Nucleus accumbens (tissue), 56 donors: ENCODE results near the gene PTPRN2.

ENCODE experiments used
- DNase-seq, 56 donors: peaks; one replicate each; lab custom pipeline; 2025; lab: John Stamatoyannopoulos, UW

The PTPRN2 gene

DNA sequence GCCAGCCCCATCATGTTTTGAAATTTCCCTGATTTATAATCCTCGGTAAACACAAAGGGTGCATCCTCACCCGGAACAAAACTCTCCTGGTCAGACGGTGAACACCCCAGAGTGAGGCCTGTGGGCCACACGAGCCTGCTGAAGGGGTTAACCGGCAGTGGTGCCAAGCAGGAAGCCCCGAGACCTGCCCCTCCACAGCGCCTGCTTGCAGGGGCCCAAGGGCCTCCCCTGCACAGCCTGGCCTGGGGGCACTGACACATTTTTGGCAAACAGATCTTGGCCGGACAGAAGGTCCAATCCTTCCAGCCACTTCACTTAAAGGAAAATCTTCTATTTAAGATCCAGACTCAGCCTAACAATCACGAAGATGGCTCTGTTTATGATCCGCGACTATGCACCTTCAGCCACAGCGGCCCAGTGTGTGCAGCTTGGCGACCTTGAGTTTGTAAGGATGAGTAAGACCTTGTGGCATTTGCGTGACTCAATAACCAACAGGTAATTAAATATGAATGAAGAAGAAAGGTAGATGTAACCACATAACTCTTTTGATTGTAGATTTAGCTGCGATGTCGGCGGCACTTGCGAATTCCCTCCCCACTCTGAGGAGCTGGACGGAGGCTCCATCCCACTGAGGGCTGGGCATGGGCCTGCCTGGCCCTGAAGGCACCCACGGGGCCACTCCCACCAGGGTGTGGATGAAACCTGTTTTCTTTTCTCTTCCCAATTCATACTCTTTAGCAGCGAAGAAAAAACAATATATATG is 922.6 kb downstream of the PTPRN2 start:
- DNase-seq = no peak

DNA sequence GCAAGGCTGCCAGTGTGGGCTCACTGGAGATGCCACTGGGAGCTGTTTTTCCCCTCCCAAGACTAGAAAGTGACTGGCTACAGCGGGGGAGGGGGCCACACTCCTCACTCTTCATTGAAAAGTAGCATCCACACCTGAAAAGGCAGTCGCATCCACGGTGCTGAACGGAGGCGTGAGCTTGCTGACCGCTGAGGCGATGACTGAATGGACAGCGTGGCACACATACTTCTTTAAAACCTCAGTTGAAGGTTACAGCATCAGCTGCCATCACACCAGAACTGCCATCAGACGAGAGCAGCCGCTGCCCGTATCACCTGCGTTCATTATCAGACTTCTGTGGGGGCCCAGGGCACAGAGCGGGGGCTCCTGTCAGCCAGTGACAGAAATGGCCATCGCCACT is 923.6 kb downstream of the PTPRN2 start:
- no peak for DNase-seq

DNA sequence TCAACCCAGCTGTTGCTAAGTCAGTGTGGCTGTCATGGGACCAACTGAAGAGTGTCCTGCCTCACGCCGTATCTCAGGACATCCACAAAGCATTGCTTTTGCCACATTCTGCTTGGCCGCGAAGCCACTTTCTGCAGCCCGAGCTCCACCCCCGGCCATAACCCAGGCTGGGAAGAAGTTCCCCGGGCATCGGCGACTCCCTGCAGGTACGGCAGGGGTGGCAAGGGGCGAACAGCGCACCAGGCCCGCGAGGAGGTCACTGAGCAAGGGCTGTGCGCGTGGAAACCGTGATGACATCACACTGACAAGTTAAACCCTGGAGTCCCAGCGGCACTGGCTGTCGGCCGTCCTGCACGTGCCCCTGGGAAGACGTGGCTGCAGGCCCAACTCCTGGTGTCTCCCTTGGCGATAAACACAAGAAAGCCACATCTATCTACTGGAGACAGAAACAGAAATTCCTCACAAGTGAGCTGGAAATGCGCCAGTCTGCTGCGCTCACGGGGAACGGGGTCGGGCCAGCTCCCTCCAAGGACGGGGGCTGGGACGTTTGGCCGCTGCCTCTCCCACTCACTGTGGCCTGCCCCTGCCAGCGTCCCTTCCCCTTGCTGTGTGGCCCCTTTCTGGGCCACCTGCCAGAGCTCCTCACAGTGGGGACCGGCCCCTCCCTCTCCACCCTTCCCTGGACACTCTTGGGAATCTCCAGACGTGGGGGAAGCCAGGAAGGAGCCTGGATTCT is 924.5 kb downstream of the PTPRN2 start:
- peak in 4 of 56 donors; percentile 37 to 44 (median 42) for DNase-seq

DNA sequence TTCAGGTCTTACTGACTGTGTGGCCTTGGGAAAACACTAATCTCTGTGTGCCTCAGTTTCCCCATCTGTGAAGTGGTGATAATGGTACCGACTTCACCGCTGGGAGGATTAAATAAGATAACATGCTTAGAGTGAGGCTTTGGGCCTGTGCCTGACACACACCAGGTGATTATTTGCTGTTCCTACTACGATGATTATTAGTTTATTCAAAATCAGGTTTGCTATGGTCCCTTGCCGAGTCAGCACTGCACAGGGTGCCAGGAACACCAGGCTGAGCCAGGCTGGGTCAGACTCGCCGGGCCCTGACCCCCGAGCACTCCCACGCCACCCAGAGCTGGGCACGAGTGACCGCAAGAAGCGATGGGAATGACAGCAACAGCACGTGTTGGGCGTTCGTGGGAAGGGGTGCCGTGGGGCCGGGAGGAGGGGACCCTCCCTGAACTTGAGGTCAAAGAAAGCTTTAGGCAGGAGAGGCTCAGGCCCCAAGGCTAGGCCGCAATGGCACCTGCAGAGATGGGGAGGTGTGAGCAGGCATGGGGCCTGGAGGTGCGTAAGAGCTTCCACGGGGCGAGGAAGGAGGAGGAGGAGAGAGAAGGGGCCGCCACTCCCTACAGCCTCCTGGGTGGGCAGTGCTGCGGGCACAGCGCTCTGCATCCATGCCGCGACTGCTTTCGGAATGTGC is 925.4 kb downstream of the PTPRN2 start:
- no peak for DNase-seq

DNA sequence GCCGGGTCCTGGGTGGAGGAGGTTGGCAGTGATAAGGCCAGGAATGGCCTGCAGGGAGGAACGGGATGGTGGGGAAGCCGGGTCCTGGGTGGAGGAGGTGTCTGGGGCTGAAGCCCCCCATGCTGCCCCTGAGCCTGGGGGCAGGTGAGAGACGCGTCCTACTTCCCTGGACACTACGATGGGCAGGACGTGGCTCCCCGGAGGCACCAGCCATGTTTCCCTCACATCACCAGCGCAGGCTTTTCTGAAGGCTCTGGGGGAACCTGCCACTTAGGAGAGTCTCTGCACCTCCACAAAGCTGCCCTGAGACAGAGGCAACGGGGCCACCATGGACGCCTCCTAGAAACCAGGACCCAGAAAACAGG is 926.0 kb downstream of the PTPRN2 start:
- no peak for DNase-seq

DNA sequence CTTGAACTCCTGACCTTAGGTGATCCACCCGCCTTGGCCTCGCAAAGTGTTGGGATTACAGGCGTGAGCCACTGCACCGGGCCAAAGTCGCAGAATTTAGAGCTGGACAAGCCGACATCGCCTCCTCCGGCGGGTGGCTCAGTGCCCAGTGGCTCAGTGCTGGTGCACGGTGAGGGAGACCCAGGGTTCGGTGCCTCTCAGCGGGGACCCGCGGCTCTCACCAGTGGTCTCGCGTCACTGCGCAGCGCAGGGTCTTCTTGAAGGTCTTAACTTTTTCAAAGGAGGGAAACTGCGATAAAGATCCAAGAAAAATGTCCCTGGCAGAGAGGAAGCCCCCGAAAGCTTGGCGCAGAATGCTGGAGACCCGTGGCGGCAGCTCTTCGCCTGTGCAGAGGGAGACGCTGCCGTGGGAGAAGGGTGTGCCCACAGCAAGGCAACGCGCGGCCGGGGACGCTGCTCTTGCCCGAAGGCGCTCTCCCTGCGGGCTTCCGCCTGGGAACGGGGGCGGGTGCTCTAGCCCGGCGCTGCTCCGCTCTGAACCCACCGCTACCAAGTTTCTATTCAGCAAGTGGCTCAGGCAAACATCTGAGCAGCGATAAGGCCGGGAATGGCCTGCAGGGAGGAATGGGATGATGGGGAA is 926.5 kb downstream of the PTPRN2 start:
- no peak for DNase-seq

DNA sequence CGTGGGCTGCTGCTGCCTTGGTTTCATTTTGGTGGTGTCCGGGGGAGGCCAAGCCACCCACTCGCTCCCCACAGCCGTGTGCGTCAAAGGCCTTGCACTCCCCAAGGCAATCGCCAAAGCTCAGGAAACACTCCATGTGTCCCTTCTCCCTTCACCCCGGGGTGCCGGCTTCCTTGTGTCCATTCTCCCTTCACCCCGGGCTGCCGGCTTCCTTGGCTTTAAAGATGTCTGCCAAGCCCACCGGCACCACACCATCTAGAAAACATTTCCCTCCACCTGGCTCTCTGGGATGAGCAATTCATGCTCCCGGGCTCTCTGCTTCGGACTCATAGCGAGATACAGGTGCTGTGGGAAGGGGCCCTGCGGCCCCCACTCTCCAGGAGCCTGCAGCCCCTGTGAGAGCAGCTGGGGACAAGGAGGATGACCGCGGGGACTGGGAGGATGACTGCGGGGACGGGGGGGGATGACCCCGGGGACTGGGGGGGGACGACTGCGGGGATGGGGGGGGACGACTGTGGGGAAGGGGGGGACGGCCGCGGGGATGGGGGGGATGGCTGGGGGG is 928.7 kb downstream of the PTPRN2 start:
- DNase-seq = no peak

DNA sequence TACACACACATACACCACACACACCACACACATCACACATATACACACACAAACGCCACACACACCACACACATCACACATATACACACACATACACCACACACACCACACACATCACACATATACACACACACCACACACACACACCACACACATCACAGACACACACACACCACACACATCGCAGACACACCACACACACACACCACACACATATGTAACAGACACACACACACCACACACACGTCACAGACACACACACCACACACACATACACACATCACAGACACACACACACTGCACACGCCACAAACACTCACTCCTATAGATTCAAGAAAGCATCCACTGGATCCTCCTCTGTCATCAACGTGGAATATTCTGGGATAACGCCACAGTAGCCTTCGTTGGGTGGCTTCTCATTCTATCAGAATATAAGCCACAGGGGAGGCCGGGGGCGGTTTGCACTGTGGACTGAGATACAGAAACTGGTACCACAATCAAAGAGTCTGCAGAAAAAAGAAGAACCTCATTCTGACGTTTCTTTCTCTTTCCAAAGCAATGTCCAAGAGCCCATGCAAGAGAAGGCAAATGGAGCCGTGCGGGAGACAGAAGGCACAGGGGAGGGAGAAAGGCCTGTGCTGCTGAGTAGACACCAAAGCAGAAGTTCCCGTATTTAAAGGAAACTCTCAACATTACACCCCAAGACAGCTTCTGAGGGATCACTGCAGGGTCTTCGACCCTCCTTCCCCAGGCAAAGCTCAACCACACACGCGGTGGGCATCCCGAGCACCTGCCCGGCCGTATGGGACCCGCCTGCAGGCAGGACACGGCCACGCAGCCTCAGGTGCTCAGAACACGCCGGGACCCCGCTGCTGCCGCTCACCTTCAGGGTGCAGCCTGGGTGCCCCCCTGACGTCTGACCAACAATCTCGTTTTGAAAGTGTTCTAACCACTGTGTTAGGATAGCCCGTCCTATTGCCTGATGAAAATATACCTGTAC is 929.6 kb downstream of the PTPRN2 start:
- no peak for DNase-seq

DNA sequence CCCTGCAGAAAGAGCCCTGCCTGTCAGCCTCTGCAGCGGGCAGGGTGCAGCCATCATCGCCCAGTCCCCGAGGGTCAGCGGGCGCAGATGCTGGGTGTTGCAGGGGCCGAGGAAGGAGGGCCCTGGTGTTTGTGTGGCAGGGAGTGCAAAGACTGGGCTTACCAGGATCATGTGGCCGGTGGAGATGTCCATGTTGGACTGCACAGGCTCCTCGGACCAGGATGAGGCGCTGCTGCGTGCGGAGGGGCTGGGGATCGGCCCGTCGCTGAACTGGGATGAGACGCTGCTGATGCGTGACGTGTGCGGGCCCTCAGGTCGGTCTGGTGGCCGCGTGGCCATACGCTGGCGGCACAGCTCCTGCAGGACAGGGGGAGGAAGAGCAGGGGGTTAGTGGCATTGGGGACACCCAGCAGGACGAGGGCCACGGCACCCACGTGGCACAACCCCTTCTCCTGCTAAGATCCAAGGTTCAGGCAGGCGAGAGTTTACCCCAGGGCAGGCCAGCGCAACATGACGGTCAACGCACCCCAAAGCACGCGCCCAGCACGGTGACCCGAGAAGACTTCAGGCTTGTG is 931.3 kb downstream of the PTPRN2 start:
- no peak for DNase-seq

DNA sequence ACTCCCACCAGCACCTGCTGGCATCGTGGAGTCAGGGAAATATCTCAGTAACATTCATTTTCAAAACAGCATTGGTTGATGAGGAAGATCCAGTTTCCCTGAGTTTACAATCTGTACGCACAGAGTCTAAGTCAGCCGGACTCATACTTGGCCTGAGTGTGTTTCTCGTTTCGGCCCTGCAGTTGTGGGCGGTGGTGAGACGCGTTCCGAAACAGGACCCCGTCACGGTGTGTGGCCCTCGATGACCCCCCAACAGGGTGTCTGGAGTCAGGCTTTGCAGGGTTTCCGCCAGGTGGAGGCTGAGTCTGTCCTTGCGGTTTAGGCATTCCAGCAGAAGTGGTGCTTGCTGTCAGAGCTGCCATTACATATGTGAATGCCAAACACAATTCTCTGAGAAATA is 933.3 kb downstream of the PTPRN2 start:
- DNase-seq = no peak

DNA sequence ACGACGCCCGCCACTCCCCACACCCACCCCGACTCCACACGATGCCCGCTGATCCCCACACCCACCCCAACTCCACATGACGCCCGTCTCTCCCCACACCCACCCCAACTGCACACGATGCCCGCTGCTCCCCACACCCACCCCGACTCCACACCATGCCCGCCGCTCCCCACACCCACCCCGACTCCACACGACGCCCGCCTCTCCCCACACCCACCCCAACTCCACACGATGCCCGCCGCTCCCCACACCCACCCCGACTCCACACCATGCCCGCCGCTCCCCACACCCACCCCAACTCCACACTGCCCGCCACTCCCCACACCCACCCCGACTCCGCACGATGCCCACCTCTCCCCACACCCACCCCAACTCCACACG is 933.8 kb downstream of the PTPRN2 start:
- no peak for DNase-seq

DNA sequence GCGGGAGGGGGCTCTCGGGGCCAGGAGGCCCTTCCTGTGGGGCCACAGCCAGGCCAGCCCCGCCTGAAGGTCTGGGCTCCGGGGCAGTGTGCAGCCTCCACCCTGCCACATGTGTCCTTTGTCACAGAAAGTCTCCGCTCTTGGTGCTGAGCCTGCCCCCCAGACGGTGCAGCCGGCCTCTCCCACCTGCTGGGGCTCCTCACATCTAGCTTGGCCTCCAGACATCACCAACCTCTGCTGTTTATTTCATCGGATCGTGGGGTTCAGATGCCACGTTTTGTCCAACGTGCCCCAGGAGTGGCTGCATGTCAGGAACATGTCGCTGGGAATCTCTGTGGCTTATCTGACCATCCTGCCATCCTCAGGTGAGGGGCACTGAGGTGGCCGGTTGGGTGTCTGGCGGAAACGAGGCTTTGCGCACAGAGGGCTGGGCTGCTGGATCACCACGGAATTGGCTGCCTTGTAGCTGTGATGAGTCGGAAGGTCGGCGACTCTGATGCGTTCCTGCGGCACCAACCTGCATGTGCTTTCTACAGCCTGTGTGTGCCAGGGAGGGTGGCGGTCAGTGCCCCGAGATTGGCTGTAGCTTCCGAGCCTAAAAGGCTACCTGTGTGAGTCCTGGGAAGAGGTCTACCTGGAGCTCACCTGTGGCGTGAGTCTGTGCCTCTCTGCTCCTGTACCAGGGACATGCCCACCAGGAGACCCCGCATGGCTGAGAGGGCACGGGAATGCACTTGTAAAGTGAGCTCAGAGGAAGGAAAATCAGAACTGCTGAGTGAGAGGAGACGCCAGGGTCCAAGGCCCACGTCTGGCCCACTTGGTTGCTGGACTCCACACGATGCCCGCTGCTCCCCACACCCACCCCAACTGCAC is 934.4 kb downstream of the PTPRN2 start:
- no peak for DNase-seq

DNA sequence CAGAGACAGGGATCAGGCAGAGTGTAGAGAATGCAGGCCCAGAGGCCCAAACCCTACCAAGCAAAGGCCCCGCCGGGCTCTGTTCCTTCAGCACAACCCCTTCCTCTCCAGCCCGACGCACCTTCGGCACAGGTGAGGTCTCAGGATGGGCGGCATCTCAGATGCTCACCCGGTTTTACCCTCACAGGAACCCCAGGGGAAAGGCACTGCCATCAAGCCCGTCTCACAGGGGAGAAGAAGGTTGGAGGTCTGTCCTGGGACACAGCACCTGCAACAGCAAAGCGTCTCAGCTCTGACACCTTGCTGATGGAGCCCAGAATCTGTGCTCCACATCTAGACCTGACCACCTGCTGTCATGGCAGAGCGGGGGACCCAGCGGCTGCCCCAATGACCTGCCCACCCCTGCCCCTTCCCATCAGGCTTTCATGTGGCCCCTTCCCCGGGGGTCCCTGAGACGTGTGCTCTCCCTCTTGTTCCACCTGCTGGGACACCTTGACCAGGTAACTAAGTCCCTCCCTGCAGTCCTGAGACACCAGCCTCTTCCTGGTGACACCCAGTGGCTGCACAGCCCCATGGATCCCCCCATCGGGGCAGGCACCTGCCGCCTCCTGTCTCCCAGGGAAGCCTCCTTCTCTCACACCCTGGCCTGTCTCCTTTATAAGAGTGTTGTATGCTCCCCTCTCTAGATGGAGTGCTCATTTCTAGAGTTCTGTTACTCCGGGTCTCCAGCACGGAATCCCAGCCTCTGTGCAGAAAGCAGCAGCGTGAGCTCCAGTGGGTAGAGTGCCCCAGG is 935.3 kb downstream of the PTPRN2 start:
- no peak for DNase-seq

DNA sequence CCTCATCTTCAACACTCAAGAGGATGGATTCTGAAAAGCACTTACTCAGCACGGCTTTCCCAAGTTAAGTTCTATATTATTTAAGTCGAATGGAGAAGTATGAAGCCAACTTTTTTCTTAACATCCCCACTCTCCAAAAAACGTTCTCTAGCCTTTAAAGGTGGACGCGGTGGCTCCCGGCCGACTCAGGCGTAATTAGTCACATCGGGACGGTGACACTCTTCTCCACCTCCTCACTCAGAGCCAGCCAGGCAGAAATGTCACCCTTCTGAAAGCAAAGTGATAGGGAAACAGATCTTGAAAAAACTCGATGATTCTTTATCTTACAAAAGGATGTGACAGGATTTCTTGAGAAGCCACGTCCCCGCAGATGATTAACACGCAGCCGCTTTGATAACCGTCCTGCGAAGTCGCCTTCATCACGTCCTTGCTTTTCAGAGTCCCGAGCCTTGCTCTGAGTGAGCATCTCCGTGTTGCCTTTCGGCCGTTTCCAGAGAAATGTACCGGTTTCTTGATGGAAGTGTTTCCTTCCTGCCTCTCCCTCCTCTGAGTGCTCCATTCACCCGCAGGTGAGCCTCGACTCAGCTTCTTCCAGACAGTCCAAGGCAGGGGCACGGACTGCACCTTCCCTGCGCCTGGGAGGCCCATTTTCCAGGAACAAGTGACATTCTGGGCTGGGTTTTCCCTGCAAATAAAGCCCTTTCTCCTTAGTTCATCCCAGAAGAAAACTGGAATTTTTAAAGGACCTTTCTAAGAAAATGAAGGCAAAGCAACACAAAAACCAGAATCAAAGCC is 936.1 kb downstream of the PTPRN2 start:
- peak in 1 of 56 donors; percentile 32 for DNase-seq

DNA sequence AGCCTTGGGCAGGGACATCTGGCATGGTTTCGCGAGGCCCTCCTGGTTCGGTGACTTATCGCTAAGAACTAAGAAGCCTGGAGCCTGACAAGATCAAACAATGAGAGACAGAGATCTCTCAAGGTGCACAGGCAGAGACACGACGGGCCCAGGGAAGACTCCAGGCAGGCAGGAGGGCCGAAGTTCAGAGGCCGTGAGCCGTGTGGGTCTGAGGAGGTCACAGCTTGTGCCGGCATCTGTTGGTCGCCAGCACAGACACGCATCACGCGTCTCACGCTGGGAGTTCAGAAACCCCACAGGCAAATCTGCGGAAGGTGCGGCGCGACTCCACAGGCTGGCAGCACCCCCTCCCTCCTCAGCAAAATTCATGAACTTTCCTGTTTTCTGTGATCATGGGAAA is 936.8 kb downstream of the PTPRN2 start:
- no peak for DNase-seq

DNA sequence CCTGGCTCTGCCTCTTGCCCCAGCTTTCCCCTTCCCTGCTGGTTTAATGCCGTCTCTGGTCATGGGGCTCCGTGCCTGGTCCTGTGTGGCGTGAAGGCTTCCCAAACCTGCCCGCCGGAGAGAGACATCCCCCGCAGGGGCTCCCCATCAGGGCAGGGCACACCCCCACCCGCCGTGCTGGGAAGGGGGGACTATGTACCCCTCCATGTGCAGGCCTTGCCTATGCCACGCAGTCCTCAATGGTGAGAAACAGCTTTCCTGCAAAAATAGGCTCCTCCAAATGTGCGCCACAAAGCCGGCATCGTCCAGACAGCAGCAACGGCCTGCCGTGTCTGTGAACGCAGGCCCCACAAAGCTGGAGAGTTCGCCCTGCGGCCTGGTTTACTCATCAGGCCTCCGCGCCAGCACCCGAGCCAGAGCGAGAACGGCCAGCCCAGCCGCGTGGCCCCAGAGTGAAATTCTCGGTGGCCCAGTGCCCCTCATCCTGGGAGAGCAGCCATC is 937.4 kb downstream of the PTPRN2 start:
- no peak for DNase-seq
